IPS DF 4.7 (cell line): ENCODE results near the gene HOXA5.

Source experiments
- DNase-seq: peaks from one replicate; pipeline ENCODE4 v3.0.0-alpha.2; 2013; ENCODE audit warnings: low spot score; ENCODE audit errors: extremely low read depth

The HOXA5 gene

GRCh38 chr7:27108390-27109127, 34.9 kb downstream of the HOXA5 start:
- no peak for DNase-seq

GRCh38 chr7:27107391-27108381, 35.8 kb downstream of the HOXA5 start:
- DNase-seq: no peak

GRCh38 chr7:27106901-27107240, 36.6 kb downstream of the HOXA5 start:
- DNase-seq: no peak

GRCh38 chr7:27106181-27106900, 37.1 kb downstream of the HOXA5 start:
- no peak for DNase-seq

- DNase-seq: no peak
These were observed 38.0 kb downstream of the HOXA5 start for GRCh38 chr7:27105301-27106031.

- DNase-seq: no peak
These were observed 39.0 kb downstream of the HOXA5 start for GRCh38 chr7:27104341-27105058.

GRCh38 chr7:27103489-27104226, 39.8 kb downstream of the HOXA5 start:
- DNase-seq: no peak

GRCh38 chr7:27102581-27103442, 40.7 kb downstream of the HOXA5 start, which contains the start of gene HOXA2:
Gene HOXA2, minus strand, starts transcription at chr7:27102683. Its CDS starts 183 bp downstream, at chr7:27102500.
- no peak for DNase-seq

- no peak for DNase-seq
These were observed 41.4 kb downstream of the HOXA5 start for GRCh38 chr7:27101957-27102580.

GRCh38 chr7:27101171-27101956, 42.1 kb downstream of the HOXA5 start:
- DNase-seq: no peak

- no peak for DNase-seq
These were observed 42.7 kb downstream of the HOXA5 start for GRCh38 chr7:27100694-27101170.

- no peak for DNase-seq
These were observed 43.8 kb downstream of the HOXA5 start for GRCh38 chr7:27099453-27100370.

- DNase-seq: no peak
These were observed 44.7 kb downstream of the HOXA5 start for GRCh38 chr7:27098578-27099451.

- no peak for DNase-seq
These were observed 45.5 kb downstream of the HOXA5 start for GRCh38 chr7:27097686-27098577.
